HEK293 (cell line): ENCODE measurements around the gene SAMD1.
A peak's percentile ranks its signal among the peaks of the same experiment; 100 is the strongest.

ENCODE experiments used
- CTCF ChIA-PET: fragments of 350-600 bp; formaldehyde crosslinking; extraction: SDS; loops from one replicate; lab custom pipeline; 2021; ENCODE audit warnings: antibody characterized with exemption; lab: Yijun Ruan, JAX
- POLR2A ChIA-PET: fragments of 300-600 bp; formaldehyde crosslinking; extraction: SDS; loops from one replicate; lab custom pipeline; 2020; ENCODE audit warnings: antibody characterized with exemption, inconsistent platforms; lab: Yijun Ruan, JAX
- H3K27ac ChIP-seq: fragments of 200-500 bp; sonication (Bioruptor generic); 2 replicates; pipeline ENCODE4 v1.5.1; 2014; ENCODE audit warnings: low read depth, low read length, control low read depth, inconsistent platforms; ENCODE audit errors: extremely low read depth
- H3K36me3 ChIP-seq, 2 experiments: fragments of 200-500 bp in 1 of 2; sonication (Bioruptor generic) in 1 of 2; 1 replicate in 1 of 2; 2 replicates in 1 of 2; pipeline ENCODE4 v1.5.1; 2014 to 2017; ENCODE audit warnings: inconsistent platforms in 2 of 2, low read length in 2 of 2; ENCODE audit not compliant: control insufficient read depth in 2 of 2, insufficient read depth in 1 of 2
- H3K4me1 ChIP-seq: fragments of 200-500 bp; sonication (Bioruptor generic); 2 replicates; pipeline ENCODE4 v1.5.1; 2014; ENCODE audit warnings: mild to moderate bottlenecking, low read length, inconsistent platforms; ENCODE audit not compliant: control insufficient read depth, insufficient read depth
- H3K4me3 ChIP-seq: 2 replicates; pipeline ENCODE4 v1.5.1; 2011; ENCODE audit warnings: low read depth, mild to moderate bottlenecking, control low read depth, low read length, moderate library complexity
- H3K9me3 ChIP-seq: fragments of 200-500 bp; sonication (Bioruptor generic); 2 replicates; pipeline ENCODE4 v1.5.1; 2014; ENCODE audit warnings: low read depth, low read length, inconsistent platforms; ENCODE audit not compliant: control insufficient read depth, insufficient read depth
- ATF2 ChIP-seq: fragments of 450-650 bp; formaldehyde crosslinking; IDR thresholded peaks from 2 replicates; pipeline ENCODE4 v1.5.1; 2016; ENCODE audit warnings: missing biosample characterization, missing genetic modification characterization, low read depth
- BCL6B ChIP-seq: fragments of 450-650 bp; formaldehyde crosslinking; IDR thresholded peaks from 2 replicates; pipeline ENCODE4 v1.5.1; 2017; ENCODE audit warnings: missing biosample characterization, missing genetic modification characterization
- GLI4 ChIP-seq: fragments of 450-650 bp; formaldehyde crosslinking; IDR thresholded peaks from 2 replicates; pipeline ENCODE4 v1.5.1; 2016; ENCODE audit warnings: missing biosample characterization, missing genetic modification characterization
- GLIS2 ChIP-seq: fragments of 450-650 bp; formaldehyde crosslinking; IDR thresholded peaks from 2 replicates; pipeline ENCODE4 v1.5.1; 2016; ENCODE audit warnings: missing biosample characterization, missing genetic modification characterization
- HOXD13 ChIP-seq: sonication (generic); formaldehyde crosslinking; IDR thresholded peaks from 2 replicates; pipeline ENCODE4 v1.8.0; 2022; ENCODE audit warnings: missing genetic modification reagents, borderline replicate concordance
- MEIS1 ChIP-seq: sonication (generic); formaldehyde crosslinking; IDR thresholded peaks from 2 replicates; pipeline ENCODE4 v1.8.1; 2022; ENCODE audit warnings: missing genetic modification reagents, mild to moderate bottlenecking, borderline replicate concordance
- OSR2 ChIP-seq: fragments of 450-650 bp; formaldehyde crosslinking; IDR thresholded peaks from 2 replicates; pipeline ENCODE4 v1.5.1; 2016; ENCODE audit warnings: missing biosample characterization, missing genetic modification characterization
- SETDB1 ChIP-seq: IDR thresholded peaks from one replicate; pipeline ENCODE4 v1.6.1; 2017; ENCODE audit warnings: mild to moderate bottlenecking, low read length, moderate library complexity, mixed read lengths; ENCODE audit not compliant: insufficient read length
- TSHZ1 ChIP-seq: fragments of 450-650 bp; formaldehyde crosslinking; IDR thresholded peaks from 2 replicates; pipeline ENCODE4 v1.5.1; 2016; ENCODE audit warnings: missing biosample characterization, missing genetic modification characterization, borderline replicate concordance
- ZBTB20 ChIP-seq: fragments of 450-650 bp; formaldehyde crosslinking; IDR thresholded peaks from 2 replicates; pipeline ENCODE4 v1.5.1; 2016; ENCODE audit warnings: missing biosample characterization, missing genetic modification characterization
- ZEB2 ChIP-seq: fragments of 450-650 bp; formaldehyde crosslinking; IDR thresholded peaks from 2 replicates; pipeline ENCODE4 v1.5.1; 2016; ENCODE audit warnings: missing biosample characterization, missing genetic modification characterization
- ZFP41 ChIP-seq: fragments of 450-650 bp; formaldehyde crosslinking; IDR thresholded peaks from 2 replicates; pipeline ENCODE4 v1.5.1; 2016; ENCODE audit warnings: missing biosample characterization, missing genetic modification characterization, borderline replicate concordance
- ZNF146 ChIP-seq: fragments of 450-650 bp; formaldehyde crosslinking; IDR thresholded peaks from 2 replicates; pipeline ENCODE4 v1.5.1; 2016; ENCODE audit warnings: missing biosample characterization, missing genetic modification characterization
- ZNF19 ChIP-seq: fragments of 450-650 bp; formaldehyde crosslinking; IDR thresholded peaks from 2 replicates; pipeline ENCODE4; 2016; ENCODE audit warnings: missing biosample characterization, missing genetic modification characterization, low read depth
- ZNF341 ChIP-seq: fragments of 450-650 bp; formaldehyde crosslinking; IDR thresholded peaks from 2 replicates; pipeline ENCODE4; 2016; ENCODE audit warnings: low read depth, missing biosample characterization, missing genetic modification characterization
- ZNF433 ChIP-seq: fragments of 450-650 bp; formaldehyde crosslinking; IDR thresholded peaks from 2 replicates; pipeline ENCODE4 v1.5.1; 2016; ENCODE audit warnings: missing biosample characterization, missing genetic modification characterization, low read depth
- ZNF449 ChIP-seq: fragments of 450-650 bp; formaldehyde crosslinking; IDR thresholded peaks from 2 replicates; pipeline ENCODE4 v1.5.1; 2017; ENCODE audit warnings: missing biosample characterization, mild to moderate bottlenecking, missing genetic modification characterization, moderate library complexity
- ZNF514 ChIP-seq: fragments of 450-650 bp; formaldehyde crosslinking; IDR thresholded peaks from 2 replicates; pipeline ENCODE4 v1.5.1; 2016; ENCODE audit warnings: missing biosample characterization, missing genetic modification characterization
- ZNF571 ChIP-seq: fragments of 450-650 bp; formaldehyde crosslinking; IDR thresholded peaks from 2 replicates; pipeline ENCODE4 v1.5.0; 2017; ENCODE audit warnings: missing biosample characterization, missing genetic modification characterization
- ZNF639 ChIP-seq: fragments of 450-650 bp; formaldehyde crosslinking; IDR thresholded peaks from 2 replicates; pipeline ENCODE4 v1.5.1; 2016; ENCODE audit warnings: missing biosample characterization, missing genetic modification characterization
- ZNF664 ChIP-seq: fragments of 450-650 bp; formaldehyde crosslinking; IDR thresholded peaks from 2 replicates; pipeline ENCODE4 v1.5.1; 2016; ENCODE audit warnings: missing biosample characterization, missing genetic modification characterization
- ZNF677 ChIP-seq: fragments of 450-650 bp; IDR thresholded peaks from 2 replicates; pipeline ENCODE4 v1.5.0; 2018; ENCODE audit warnings: missing biosample characterization, mild to moderate bottlenecking, missing genetic modification characterization, moderate library complexity
- ZNF791 ChIP-seq: fragments of 450-650 bp; formaldehyde crosslinking; IDR thresholded peaks from 2 replicates; pipeline ENCODE4 v1.5.1; 2016; ENCODE audit warnings: missing biosample characterization, missing genetic modification characterization
- ZXDB ChIP-seq: fragments of 450-650 bp; formaldehyde crosslinking; IDR thresholded peaks from 2 replicates; pipeline ENCODE4 v1.5.1; 2016; ENCODE audit warnings: missing biosample characterization, missing genetic modification characterization

Gene SAMD1

GRCh38 chr19:14078411-14078810 is 12.1 kb downstream of the SAMD1 start:
- Histone ChIP-seq H3K36me3 (no peaks in the 10 kb centered on the region), H3K27ac (no peak overlapping the region), H3K9me3 (no peaks in the 10 kb centered on the region), H3K4me3 (no peak overlapping the region)
- POLR2A ChIA-PET = interaction anchor here (0.5 kb wide), 1 partner anchor 35 kb away, joined by 4 read pairs; no protein-coding TSS in a partner anchor
- TF ChIP-seq ZNF514 (tag by site-specific recombination) = no peak
- no peak for TF ChIP-seq ZNF146 (tag by site-specific recombination)
- TF ChIP-seq ZNF639 (tag by site-specific recombination) = no peak
- TF ChIP-seq MEIS1 (CRISPR knock-in tag) = no peak
- TF ChIP-seq ZEB2 (tag by site-specific recombination) = no peak
- no peak for TF ChIP-seq ATF2 (tag by site-specific recombination)
- no peak for TF ChIP-seq ZNF449 (tag by site-specific recombination)
- TF ChIP-seq, all 188 proteins: peak for 0
- CTCF ChIA-PET = interaction anchor here (0.6 to 0.9 kb wide), 9 partner anchors 20 to 477 kb away, joined by 3 to 10 read pairs (median 3); no protein-coding TSS in a partner anchor
- no peaks in the 10 kb centered on the region; the same call in 1 of the 2 replicates for H3K4me1 ChIP-seq

GRCh38 chr19:14073925-14074838 is 16.4 kb downstream of the SAMD1 start:
- Histone ChIP-seq H3K4me1 (no peaks in the 10 kb centered on the region), H3K36me3 (no peaks in the 10 kb centered on the region), H3K27ac (peak overlapping the region; percentile 44; the same call in 1 of the 2 replicates), H3K9me3 (no peaks in the 10 kb centered on the region), H3K4me3 (peak overlapping the region; percentile 44)
- CTCF ChIA-PET = interaction anchor here (0.5 to 6.2 kb wide), 12 partner anchors 15 to 284 kb away, joined by 3 to 80 read pairs (median 3); partner anchors contain the start of genes IL27RA and PALM3
- POLR2A ChIA-PET = interaction anchor here (0.6 to 1.6 kb wide), 3 partner anchors 17 to 62 kb away, joined by 4 to 11 read pairs (median 5); partner anchors contain the start of gene ASF1B
- TF ChIP-seq ZNF571 (tag by site-specific recombination) (no peak), HOXD13 (no peak), TSHZ1 (tag by site-specific recombination) (no peak), ZNF664 (tag by site-specific recombination) (no peak), ZBTB20 (tag by site-specific recombination) (0 out of 2 replicates have a peak, but pooled peaks have one; percentile 12), GLIS2 (peak; percentile 87), ZNF433 (no peak), GLI4 (no peak), ZNF19 (tag by site-specific recombination) (no peak), ZFP41 (tag by site-specific recombination) (no peak), ZNF341 (tag by site-specific recombination) (peak; percentile 58), SETDB1 (no peak), ZEB2 (tag by site-specific recombination) (peak; percentile 83; the same call in 1 of the 2 replicates), MEIS1 (CRISPR knock-in tag) (no peak), ZNF791 (tag by site-specific recombination) (no peak), BCL6B (tag by site-specific recombination) (no peak), OSR2 (tag by site-specific recombination) (no peak), ZXDB (tag by site-specific recombination) (no peak), ZNF677 (tag by site-specific recombination) (no peak)
